ENCODE measurements around the gene COL1A2. TPM values are rescaled to one million over a fixed set of nuclear protein-coding genes. Genes with fewer than 3 reads are reported as not detected.
A peak's percentile ranks its signal among the peaks of the same experiment; 100 is the strongest.

The COL1A2 gene
- total and polyA plus RNA-seq, 5 donors = 115 to 259 (median 168) TPM

- intact Hi-C loops (cut with DNase I) = loop anchor here in 1 of 4 donors (5.0 kb wide), 1 partner anchor 798 kb away; no protein-coding TSS in a partner anchor
- no peaks in the 10 kb centered on the region for H3K9me3 ChIP-seq (ENCODE audit: control insufficient read depth, low read length)
- no peak overlapping the region for H3K4me3 ChIP-seq (ENCODE audit: low read length)
- no peaks in the 10 kb centered on the region for H3K4me1 ChIP-seq (ENCODE audit: control insufficient read depth, insufficient read depth, low read length)
- no peak for ATAC-seq
- DNase-seq = no peak
- 47% methylated on average over 4 of the region's 4 CpGs for WGBS
- H3K27me3 ChIP-seq (ENCODE audit: control insufficient read depth, insufficient read depth) = no peaks in the 10 kb centered on the region
- no peak overlapping the region for H3K27ac ChIP-seq (ENCODE audit: low read length)
Observed at GRCh38 chr7:94449151-94449725, 54.5 kb downstream of the COL1A2 start.

GRCh38 chr7:94450044-94450697 lies 55.5 kb downstream of the COL1A2 start:
- ATAC-seq = peak; percentile 69 to 84
- no peak for DNase-seq
- WGBS = 58% methylated on average over 4 of the region's 4 CpGs

GRCh38 chr7:94451187-94451586 lies 56.5 kb downstream of the COL1A2 start:
- Histone ChIP-seq H3K27ac (ENCODE audit: low read length) (no peak overlapping the region), H3K27me3 (ENCODE audit: control insufficient read depth, insufficient read depth) (no peaks in the 10 kb centered on the region), H3K9me3 (ENCODE audit: control insufficient read depth, low read length) (no peaks in the 10 kb centered on the region), H3K4me3 (ENCODE audit: low read length) (no peak overlapping the region), H3K4me1 (ENCODE audit: control insufficient read depth, insufficient read depth, low read length) (no peaks in the 10 kb centered on the region)
- 65% methylated on average over 4 of the region's 4 CpGs for WGBS
- intact Hi-C loops (cut with DNase I) = loop anchor here in 2 of 4 donors (10.0 kb wide), 2 partner anchors 54 to 1034 kb away; partner anchors contain the start of genes ASB4 (in 1 of the 2) and CASD1 (in 1 of the 2)
- DNase-seq (no peak), ATAC-seq (no peak)

More at GRCh38 chr7:94450044-94450697, 55.5 kb downstream of the COL1A2 start:
- no peak overlapping the region for H3K27ac ChIP-seq (ENCODE audit: low read length)
- intact Hi-C loops (cut with DNase I) = loop anchor here in 2 of 4 donors (10.0 kb wide), 2 partner anchors 55 to 1035 kb away; partner anchors contain the start of genes ASB4 (in 1 of the 2) and CASD1 (in 1 of the 2)
- no peaks in the 10 kb centered on the region for H3K9me3 ChIP-seq (ENCODE audit: control insufficient read depth, low read length)
- H3K4me3 ChIP-seq (ENCODE audit: low read length) = no peak overlapping the region
- no peaks in the 10 kb centered on the region for H3K27me3 ChIP-seq (ENCODE audit: control insufficient read depth, insufficient read depth)
- H3K4me1 ChIP-seq (ENCODE audit: control insufficient read depth, insufficient read depth, low read length) = no peaks in the 10 kb centered on the region

- 39% methylated on average over 3 of the region's 3 CpGs for WGBS
- H3K9me3 ChIP-seq (ENCODE audit: control insufficient read depth, low read length) = no peaks in the 10 kb centered on the region
- H3K27me3 ChIP-seq (ENCODE audit: control insufficient read depth, insufficient read depth) = no peaks in the 10 kb centered on the region
- DNase-seq (no peak), ATAC-seq (peak in 1 of 2 donors; percentile 72)
- H3K4me1 ChIP-seq (ENCODE audit: control insufficient read depth, insufficient read depth, low read length) = no peaks in the 10 kb centered on the region
- H3K27ac ChIP-seq (ENCODE audit: low read length) = no peak overlapping the region
- no peak overlapping the region for H3K4me3 ChIP-seq (ENCODE audit: low read length)
- intact Hi-C loops (cut with DNase I) = loop anchor here in 2 of 4 donors (10.0 kb wide), 2 partner anchors 53 to 1033 kb away; partner anchors contain the start of genes ASB4 (in 1 of the 2) and CASD1 (in 1 of the 2)
Observed at GRCh38 chr7:94452239-94452638, 57.5 kb downstream of the COL1A2 start.

GRCh38 chr7:94453898-94454297 lies 59.2 kb downstream of the COL1A2 start:
- intact Hi-C loops (cut with DNase I) = loop anchor here in 2 of 4 donors (10.0 kb wide), 2 partner anchors 51 to 1031 kb away; partner anchors contain the start of genes ASB4 (in 1 of the 2) and CASD1 (in 1 of the 2)
- DNase-seq = peak in 1 of 3 donors; percentile 39
- H3K27me3 ChIP-seq (ENCODE audit: control insufficient read depth, insufficient read depth) = no peaks in the 10 kb centered on the region
- no peaks in the 10 kb centered on the region for H3K4me1 ChIP-seq (ENCODE audit: control insufficient read depth, insufficient read depth, low read length)
- peak; percentile 83 to 86 for ATAC-seq
- no peaks in the 10 kb centered on the region for H3K9me3 ChIP-seq (ENCODE audit: control insufficient read depth, low read length)
- no peak overlapping the region for H3K27ac ChIP-seq (ENCODE audit: low read length)
- WGBS = 33% methylated on average over 2 of the region's 2 CpGs
- no peak overlapping the region for H3K4me3 ChIP-seq (ENCODE audit: low read length)

GRCh38 chr7:94458041-94458440 lies 63.3 kb downstream of the COL1A2 start:
- 89% methylated on average over 4 of the region's 4 CpGs for WGBS
- ATAC-seq (no peak), DNase-seq (no peak)
- Histone ChIP-seq H3K4me1 (ENCODE audit: control insufficient read depth, insufficient read depth, low read length) (no peaks in the 10 kb centered on the region), H3K27me3 (ENCODE audit: control insufficient read depth, insufficient read depth) (no peaks in the 10 kb centered on the region), H3K27ac (ENCODE audit: low read length) (no peak overlapping the region), H3K9me3 (ENCODE audit: control insufficient read depth, low read length) (no peaks in the 10 kb centered on the region), H3K4me3 (ENCODE audit: low read length) (no peak overlapping the region)
- intact Hi-C loops (cut with DNase I) = loop anchor here in 2 of 4 donors (10.0 kb wide), 2 partner anchors 47 to 1027 kb away; partner anchors contain the start of genes ASB4 (in 1 of the 2) and CASD1 (in 1 of the 2)

- Histone ChIP-seq H3K27ac (ENCODE audit: low read length) (no peak overlapping the region), H3K4me1 (ENCODE audit: control insufficient read depth, insufficient read depth, low read length) (no peaks in the 10 kb centered on the region), H3K9me3 (ENCODE audit: control insufficient read depth, low read length) (no peaks in the 10 kb centered on the region), H3K4me3 (ENCODE audit: low read length) (no peak overlapping the region), H3K27me3 (ENCODE audit: control insufficient read depth, insufficient read depth) (no peaks in the 10 kb centered on the region)
- intact Hi-C loops (cut with DNase I) = no loop called here
- no peak for ATAC-seq
- DNase-seq = no peak
- 70% methylated on average over 1 of the region's 1 CpG for WGBS
Observed at GRCh38 chr7:94466516-94466915, 71.8 kb downstream of the COL1A2 start.

GRCh38 chr7:94471604-94472003 lies 76.9 kb downstream of the COL1A2 start:
- no peak for ATAC-seq
- no peak for DNase-seq
- Histone ChIP-seq H3K4me3 (ENCODE audit: low read length) (no peak overlapping the region), H3K27ac (ENCODE audit: low read length) (no peak overlapping the region), H3K4me1 (ENCODE audit: control insufficient read depth, insufficient read depth, low read length) (no peaks in the 10 kb centered on the region), H3K9me3 (ENCODE audit: control insufficient read depth, low read length) (no peaks in the 10 kb centered on the region), H3K27me3 (ENCODE audit: control insufficient read depth, insufficient read depth) (no peaks in the 10 kb centered on the region)
- WGBS = 91% methylated on average over 2 of the region's 2 CpGs
- intact Hi-C loops (cut with DNase I) = no loop called here

GRCh38 chr7:94472608-94473007 lies 77.9 kb downstream of the COL1A2 start:
- Histone ChIP-seq H3K9me3 (ENCODE audit: control insufficient read depth, low read length) (no peaks in the 10 kb centered on the region), H3K27me3 (ENCODE audit: control insufficient read depth, insufficient read depth) (no peaks in the 10 kb centered on the region), H3K4me3 (ENCODE audit: low read length) (no peak overlapping the region), H3K4me1 (ENCODE audit: control insufficient read depth, insufficient read depth, low read length) (no peaks in the 10 kb centered on the region), H3K27ac (ENCODE audit: low read length) (no peak overlapping the region)
- ATAC-seq (no peak), DNase-seq (no peak)
- WGBS = 91% methylated on average over 1 of the region's 1 CpG
- intact Hi-C loops (cut with DNase I) = no loop called here

- ATAC-seq = no peak
- intact Hi-C loops (cut with DNase I) = no loop called here
- no peak overlapping the region for H3K27ac ChIP-seq (ENCODE audit: low read length)
- 94% methylated on average over 5 of the region's 5 CpGs for WGBS
- no peaks in the 10 kb centered on the region for H3K9me3 ChIP-seq (ENCODE audit: control insufficient read depth, low read length)
- DNase-seq = no peak
- H3K4me1 ChIP-seq (ENCODE audit: control insufficient read depth, insufficient read depth, low read length) = no peaks in the 10 kb centered on the region
- no peaks in the 10 kb centered on the region for H3K27me3 ChIP-seq (ENCODE audit: control insufficient read depth, insufficient read depth)
- H3K4me3 ChIP-seq (ENCODE audit: low read length) = no peak overlapping the region
Observed at GRCh38 chr7:94476251-94476840, 81.7 kb downstream of the COL1A2 start.

GRCh38 chr7:94477878-94478277 lies 83.2 kb downstream of the COL1A2 start:
- H3K9me3 ChIP-seq (ENCODE audit: control insufficient read depth, low read length) = no peaks in the 10 kb centered on the region
- intact Hi-C loops (cut with DNase I) = no loop called here
- DNase-seq (no peak), ATAC-seq (no peak)
- WGBS = 47% methylated on average over 1 of the region's 1 CpG
- H3K27me3 ChIP-seq (ENCODE audit: control insufficient read depth, insufficient read depth) = no peaks in the 10 kb centered on the region
- no peak overlapping the region for H3K27ac ChIP-seq (ENCODE audit: low read length)
- no peaks in the 10 kb centered on the region for H3K4me1 ChIP-seq (ENCODE audit: control insufficient read depth, insufficient read depth, low read length)
- H3K4me3 ChIP-seq (ENCODE audit: low read length) = no peak overlapping the region

Data from right cardiac atrium (tissue), 5 donors.